Body of pancreas (tissue), 4 donors: ENCODE results near the gene S100A9.

Source experiments
- CTCF ChIP-seq, 7 experiments: fragments of 450-650 bp in 4 of 7; fragments of 200-600 bp in 3 of 7; sonication (generic) in 3 of 7; IDR thresholded peaks; one replicate each; pipeline ENCODE4 v1.5.1; 2016 to 2019; ENCODE audit warnings: antibody characterized with exemption in 7 of 7
- POLR2A ChIP-seq, 3 donors: fragments of 450-650 bp; IDR thresholded peaks; one replicate each; pipeline ENCODE4 v1.6.1; 2016; ENCODE audit warnings: antibody characterized with exemption in 3 of 3, mild to moderate bottlenecking in 2 of 3

GRCh38 chr1:153400244-153400643 is 42.6 kb downstream of the S100A9 start:
- TF ChIP-seq CTCF (IDR thresholded peaks at IDR 0.05) (no peak), POLR2A (IDR thresholded peaks at IDR 0.05) (no peak)
